ENCODE results near the gene DSCAM.

- no peak for TF ChIP-seq TBL1XR1 (IDR thresholded peaks at IDR 0.05; ENCODE audit: low read depth, low read length)
- TF ChIP-seq TCF7 (IDR thresholded peaks at IDR 0.05; ENCODE audit: borderline replicate concordance), result no peak
- TF ChIP-seq CTCF (IDR thresholded peaks at IDR 0.05 in 2 of 3, conservative IDR thresholded peaks at IDR 0.05 in 1 of 3; ENCODE audit: control insufficient read depth in 2 of 3, extremely low read depth in 1 of 3, insufficient read depth in 1 of 3, low read depth in 3 of 3, low read length in 3 of 3), result no peak
- TF ChIP-seq MAX (IDR thresholded peaks at IDR 0.05; ENCODE audit: low read depth, low read length), result no peak
- no peak for TF ChIP-seq CHD2 (IDR thresholded peaks at IDR 0.05; ENCODE audit: borderline replicate concordance, low read depth, low read length)
- TF ChIP-seq SUZ12 (IDR thresholded peaks at IDR 0.05; ENCODE audit: unreplicated experiment), result no peak
- TF ChIP-seq IRF3 (IDR thresholded peaks at IDR 0.05), result no peak
Measured at GRCh38 chr21:40453183-40453582, 393.8 kb downstream of the DSCAM start.

All from GM12878 (cell line).